ENCODE measurements around the gene RPL36AL. TPM values are rescaled to one million over a fixed set of nuclear protein-coding genes. Genes with fewer than 3 reads are reported as not detected.
"Not testable (repeated sequence)": the region's sequence is repeated elsewhere in the genome, so short reads cannot be mapped to it uniquely, and the experiment has no call there.

The RPL36AL gene
- 100 to 1,000 TPM; 416 to 441 TPM for total RNA-seq
- 100 to 1,000 TPM; 669 to 761 TPM for polyA plus RNA-seq

DNA sequence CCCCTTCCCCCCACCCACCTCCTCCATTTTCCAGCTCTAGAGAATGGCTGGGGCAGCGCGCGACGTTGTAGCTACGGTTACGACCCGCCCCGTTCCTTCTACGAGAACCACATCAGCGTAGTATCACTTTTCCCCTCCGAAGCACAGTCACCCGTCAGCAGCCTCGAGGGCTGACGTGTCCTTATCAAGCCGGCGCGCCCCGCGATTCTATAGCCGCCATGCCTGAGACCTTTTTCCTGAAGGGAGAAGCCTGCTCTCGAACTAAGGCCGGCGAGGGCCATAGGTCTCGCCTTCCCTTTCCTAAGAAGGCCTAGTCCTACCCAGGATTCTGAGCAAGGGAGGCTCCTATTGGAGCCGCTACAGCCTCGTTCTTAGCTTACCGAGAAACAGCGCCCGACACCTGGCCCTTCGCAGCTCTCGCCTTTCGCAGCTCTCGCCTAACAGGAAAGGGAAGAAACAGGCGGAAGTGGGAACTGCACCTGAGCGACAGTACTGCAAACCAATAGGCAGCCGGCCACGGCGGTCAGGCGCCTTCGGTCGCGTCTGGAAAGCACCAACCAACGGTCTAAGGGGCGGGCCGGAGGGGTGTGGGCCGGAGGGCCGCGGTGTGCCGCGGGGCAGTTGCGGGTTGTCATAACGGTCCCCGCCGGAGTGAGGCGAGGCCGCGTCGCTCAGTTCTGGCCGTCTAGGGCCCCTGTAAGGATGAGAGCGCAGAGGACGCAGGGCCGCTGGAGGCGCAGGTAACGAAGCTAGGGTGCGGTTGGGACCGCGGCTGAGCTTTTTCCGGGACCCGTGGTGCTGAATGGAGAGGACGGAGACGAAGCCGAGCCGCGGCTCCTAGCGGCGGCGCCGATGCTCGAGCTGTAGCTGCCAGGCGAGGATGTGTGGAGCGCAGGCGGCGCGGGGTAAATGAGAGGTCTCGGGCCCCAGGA lies at the start of gene RPL36AL, which contains the start of gene MGAT2:
RPL36AL (minus strand) TSS at position 445 of the 932 bp plus-strand sequence. CDS start 1,522 bp downstream, outside the sequence.
MGAT2 (plus strand) TSS at position 618 of the 932 bp plus-strand sequence. CDS start 470 bp downstream, outside the sequence.
- Mint-ChIP-seq H3K4me3 (peak within 1 kb of the TSS; percentile 95 to 99 (median 96)), H3K36me3 (peaks cover 14 to 62% of the 10 kb centered on the region in 2 donors), H3K9me3 (peaks cover 0 to 4% (median 0%) of the 10 kb centered on the region in 8 donors), H3K27ac (peak within 1 kb of the TSS; percentile 98 to 100 (median 99)), H3K27me3 (no peaks in the 10 kb centered on the region), H3K4me1 (peaks cover 34 to 69% (median 43%) of the 10 kb centered on the region in 4 donors)
- peak within 1 kb of the TSS; percentile 98 for H3K27ac ChIP-seq (ENCODE audit: low read depth, low read length)
- ChIA-PET POLR2A (ENCODE audit: partially characterized antibody) (interaction anchor here (0.6 to 6.2 kb wide), 37 partner anchors 10 to 743 kb away, joined by 3 to 413 read pairs (median 5); partner anchors contain the start of genes ARF6, DMAC2L, DNAAF2 and KLHDC1), CTCF (ENCODE audit: partially characterized antibody) (interaction anchor here (0.9 to 7.1 kb wide), 21 partner anchors 9 to 242 kb away, joined by 3 to 135 read pairs (median 6); partner anchors contain the start of genes DNAAF2, KLHDC2, LRR1 and NEMF)
- DNase-seq: peak; percentile 95 to 97 (median 96)
- no peaks in the 10 kb centered on the region for H3K27me3 ChIP-seq (ENCODE audit: insufficient read depth, low read length)
- peaks cover 65% of the 10 kb centered on the region for H3K4me1 ChIP-seq (ENCODE audit: insufficient read depth, low read length)
- H3K4me3 ChIP-seq (ENCODE audit: low read length in 2 of 2): peak within 1 kb of the TSS; percentile 99 to 100
- H3K36me3 ChIP-seq (ENCODE audit: insufficient read depth, low read length): peaks cover 13% of the 10 kb centered on the region
- intact Hi-C loops (cut with micrococcal nuclease): loop anchor here (1.0 to 2.0 kb wide), 7 partner anchors 14 to 610 kb away; partner anchors contain the start of genes LRR1, RPS29, SOS2 and VCPKMT
- H3K9me3 ChIP-seq (ENCODE audit: control insufficient read depth in 1 of 2, low read length in 2 of 2): no peaks in the 10 kb centered on the region

DNA sequence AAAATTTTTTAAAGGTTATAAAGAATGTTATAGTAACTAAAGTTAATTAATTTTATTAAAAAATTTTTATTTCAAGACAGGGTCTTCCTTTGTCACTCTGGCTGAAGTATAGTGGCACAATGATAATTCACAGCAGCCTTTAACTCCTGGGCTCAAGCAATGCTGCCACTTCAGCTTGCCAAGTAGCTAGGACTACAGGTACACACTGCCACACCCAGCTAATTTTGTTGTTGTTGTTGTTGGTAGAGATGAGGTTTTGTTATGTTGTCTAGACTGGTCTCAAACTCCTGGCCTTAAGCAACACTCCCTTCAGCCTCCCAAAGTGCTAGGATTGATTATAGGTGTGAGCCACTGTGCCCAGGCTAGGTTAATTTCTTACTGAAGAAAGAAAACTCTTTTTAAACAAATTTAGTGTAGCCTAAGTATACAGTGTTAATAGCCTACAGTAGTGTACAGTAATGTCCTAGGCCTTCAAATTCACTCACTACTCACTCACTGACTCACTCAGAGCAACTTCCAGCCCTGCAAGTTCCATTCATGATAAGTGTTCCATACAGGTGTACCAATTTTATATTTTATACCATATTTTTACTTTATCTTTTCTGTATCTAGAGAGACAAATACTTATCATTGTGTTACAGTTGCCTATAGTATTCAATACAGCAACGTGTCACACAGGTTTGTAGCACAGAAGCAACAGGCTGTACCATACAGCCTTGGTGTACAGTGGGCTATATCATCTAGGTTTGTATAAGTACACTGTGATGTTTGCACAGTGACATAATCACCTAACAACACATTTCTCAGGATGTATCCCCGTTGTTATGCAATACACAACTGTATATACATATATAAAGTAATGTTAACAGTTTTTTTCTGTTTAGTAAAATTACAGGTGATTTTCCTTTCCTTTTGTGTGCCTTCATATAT lies 39.4 kb upstream of the RPL36AL start:
- Mint-ChIP-seq H3K4me1 (no peaks in the 10 kb centered on the region), H3K9me3 (no peaks in the 10 kb centered on the region), H3K27ac (peak overlapping the region in 1 of 7 donors; percentile 70), H3K27me3 (no peaks in the 10 kb centered on the region), H3K36me3 (no peaks in the 10 kb centered on the region), H3K4me3 (no peak overlapping the region)
- Histone ChIP-seq H3K27ac (ENCODE audit: low read depth, low read length) (no peak overlapping the region), H3K4me1 (ENCODE audit: insufficient read depth, low read length) (no peaks in the 10 kb centered on the region), H3K36me3 (ENCODE audit: insufficient read depth, low read length) (no peaks in the 10 kb centered on the region), H3K9me3 (ENCODE audit: control insufficient read depth in 1 of 2, low read length in 2 of 2) (no peaks in the 10 kb centered on the region), H3K27me3 (ENCODE audit: insufficient read depth, low read length) (no peaks in the 10 kb centered on the region), H3K4me3 (ENCODE audit: low read length in 2 of 2) (no peak overlapping the region)
- intact Hi-C loops (cut with micrococcal nuclease): no loop called here
- ChIA-PET POLR2A (ENCODE audit: partially characterized antibody) (interaction anchor here (0.9 to 1.0 kb wide), 2 partner anchors 39 to 108 kb away, joined by 3 read pairs; partner anchors contain the start of genes MGAT2 and RPL36AL), CTCF (ENCODE audit: partially characterized antibody) (interaction anchor here (0.9 kb wide), 1 partner anchor 9 kb away, joined by 3 read pairs; no protein-coding TSS in a partner anchor)
- no peak for DNase-seq

GRCh38 chr14:49657500-49657899 lies 37.1 kb upstream of the RPL36AL start:
- H3K4me3 Mint-ChIP-seq; H3K27ac ChIP-seq (ENCODE audit: low read depth, low read length); H3K27me3 ChIP-seq (ENCODE audit: insufficient read depth, low read length); H3K4me1 Mint-ChIP-seq; H3K9me3 Mint-ChIP-seq; H3K9me3 ChIP-seq (ENCODE audit: control insufficient read depth in 1 of 2, low read length in 2 of 2); H3K4me3 ChIP-seq (ENCODE audit: low read length in 2 of 2); CTCF ChIA-PET (ENCODE audit: partially characterized antibody); intact Hi-C loops (cut with micrococcal nuclease); H3K36me3 Mint-ChIP-seq; H3K36me3 ChIP-seq (ENCODE audit: insufficient read depth, low read length); H3K27ac Mint-ChIP-seq; DNase-seq; H3K27me3 Mint-ChIP-seq; H3K4me1 ChIP-seq (ENCODE audit: insufficient read depth, low read length): not testable (repeated sequence)
- POLR2A ChIA-PET (ENCODE audit: partially characterized antibody): interaction anchor here (0.6 kb wide), 1 partner anchor 29 kb away, joined by 3 read pairs; no protein-coding TSS in a partner anchor

DNA sequence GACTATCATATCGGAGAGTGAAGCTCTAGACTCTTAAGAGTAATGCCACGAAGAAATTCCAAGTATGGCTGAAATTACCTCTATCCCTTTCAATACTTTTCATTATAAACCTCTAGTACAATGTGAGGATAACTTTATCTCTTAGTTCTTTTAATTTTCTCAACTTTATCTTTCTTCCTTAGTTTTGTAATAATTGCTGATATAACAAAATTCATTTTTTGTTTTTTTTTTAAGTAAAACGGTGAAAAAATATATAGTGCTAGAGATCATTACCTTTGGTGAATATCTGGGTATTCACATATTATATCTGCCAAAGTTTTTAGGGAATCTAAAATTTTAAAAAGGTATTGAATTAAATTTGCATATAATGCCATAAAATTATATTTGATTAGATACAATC lies 34.1 kb upstream of the RPL36AL start:
- no peaks in the 10 kb centered on the region for H3K36me3 Mint-ChIP-seq
- H3K4me3 ChIP-seq (ENCODE audit: low read length in 2 of 2): no peak overlapping the region
- H3K4me1 ChIP-seq (ENCODE audit: insufficient read depth, low read length): no peaks in the 10 kb centered on the region
- intact Hi-C loops (cut with micrococcal nuclease): no loop called here
- H3K27ac Mint-ChIP-seq: no peak overlapping the region
- H3K9me3 Mint-ChIP-seq: no peaks in the 10 kb centered on the region
- no peaks in the 10 kb centered on the region for H3K36me3 ChIP-seq (ENCODE audit: insufficient read depth, low read length)
- CTCF ChIA-PET (ENCODE audit: partially characterized antibody): interaction anchor here (1.2 kb wide), 1 partner anchor 20 kb away, joined by 3 read pairs; no protein-coding TSS in a partner anchor
- POLR2A ChIA-PET (ENCODE audit: partially characterized antibody): interaction anchor here (0.9 kb wide), 1 partner anchor 20 kb away, joined by 3 read pairs; no protein-coding TSS in a partner anchor
- no peak overlapping the region for H3K4me3 Mint-ChIP-seq
- peaks cover 0 to 4% (median 1%) of the 10 kb centered on the region in 4 donors for H3K4me1 Mint-ChIP-seq
- no peak overlapping the region for H3K27ac ChIP-seq (ENCODE audit: low read depth, low read length)
- H3K9me3 ChIP-seq (ENCODE audit: control insufficient read depth in 1 of 2, low read length in 2 of 2): no peaks in the 10 kb centered on the region
- H3K27me3 Mint-ChIP-seq: no peaks in the 10 kb centered on the region
- H3K27me3 ChIP-seq (ENCODE audit: insufficient read depth, low read length): no peaks in the 10 kb centered on the region
- no peak for DNase-seq

- no peaks in the 10 kb centered on the region for H3K9me3 ChIP-seq (ENCODE audit: control insufficient read depth in 1 of 2, low read length in 2 of 2)
- no peak overlapping the region for H3K4me3 Mint-ChIP-seq
- no peak overlapping the region for H3K4me3 ChIP-seq (ENCODE audit: low read length in 2 of 2)
- H3K4me1 Mint-ChIP-seq: peaks cover 0 to 4% (median 1%) of the 10 kb centered on the region in 4 donors
- H3K4me1 ChIP-seq (ENCODE audit: insufficient read depth, low read length): no peaks in the 10 kb centered on the region
- ChIA-PET CTCF (ENCODE audit: partially characterized antibody) (interaction anchor here (1.2 kb wide), 1 partner anchor 19 kb away, joined by 3 read pairs; no protein-coding TSS in a partner anchor), POLR2A (ENCODE audit: partially characterized antibody) (interaction anchor here (0.9 kb wide), 1 partner anchor 19 kb away, joined by 3 read pairs; no protein-coding TSS in a partner anchor)
- no peaks in the 10 kb centered on the region for H3K27me3 Mint-ChIP-seq
- H3K27ac Mint-ChIP-seq: peak overlapping the region in 1 of 7 donors; percentile 13
- no peak overlapping the region for H3K27ac ChIP-seq (ENCODE audit: low read depth, low read length)
- intact Hi-C loops (cut with micrococcal nuclease): no loop called here
- no peaks in the 10 kb centered on the region for H3K9me3 Mint-ChIP-seq
- no peak for DNase-seq
- H3K27me3 ChIP-seq (ENCODE audit: insufficient read depth, low read length): no peaks in the 10 kb centered on the region
- H3K36me3 ChIP-seq (ENCODE audit: insufficient read depth, low read length): no peaks in the 10 kb centered on the region
- H3K36me3 Mint-ChIP-seq: no peaks in the 10 kb centered on the region
Measured at GRCh38 chr14:49653508-49653907, 33.1 kb upstream of the RPL36AL start.

DNA sequence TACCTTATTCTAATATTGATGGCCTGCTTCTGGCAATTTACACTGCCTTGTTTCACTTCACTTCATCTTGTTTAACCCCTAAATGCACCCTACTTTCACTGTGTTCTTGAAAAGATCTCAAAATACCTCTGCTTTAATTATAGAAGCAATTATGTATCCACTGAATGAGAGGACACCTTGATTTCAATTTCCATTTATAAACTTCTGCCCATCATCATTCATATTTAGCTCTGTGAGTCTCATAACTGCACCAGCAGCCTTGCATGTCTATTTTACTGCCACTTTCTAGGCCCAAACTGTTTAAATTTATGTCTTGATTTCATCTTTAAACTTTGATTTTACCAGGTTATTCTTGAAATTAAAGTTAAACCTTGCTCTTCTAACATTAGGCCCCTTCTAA lies 21.7 kb upstream of the RPL36AL start:
- no peak for DNase-seq
- H3K9me3 Mint-ChIP-seq: no peaks in the 10 kb centered on the region
- Histone ChIP-seq H3K4me3 (ENCODE audit: low read length in 2 of 2) (no peak overlapping the region), H3K27me3 (ENCODE audit: insufficient read depth, low read length) (no peaks in the 10 kb centered on the region), H3K9me3 (ENCODE audit: control insufficient read depth in 1 of 2, low read length in 2 of 2) (no peaks in the 10 kb centered on the region), H3K36me3 (ENCODE audit: insufficient read depth, low read length) (no peaks in the 10 kb centered on the region), H3K4me1 (ENCODE audit: insufficient read depth, low read length) (peaks cover 34% of the 10 kb centered on the region), H3K27ac (ENCODE audit: low read depth, low read length) (no peak overlapping the region)
- H3K27me3 Mint-ChIP-seq: no peaks in the 10 kb centered on the region
- ChIA-PET POLR2A (ENCODE audit: partially characterized antibody) (interaction anchor here (0.8 to 1.0 kb wide), 2 partner anchors 8 to 46 kb away, joined by 3 to 4 read pairs; no protein-coding TSS in a partner anchor), CTCF (ENCODE audit: partially characterized antibody) (interaction anchor here (0.9 kb wide), 2 partner anchors 125 to 189 kb away, joined by 3 read pairs; partner anchors contain the start of gene KLHDC2)
- peaks cover 20 to 27% of the 10 kb centered on the region in 2 donors for H3K36me3 Mint-ChIP-seq
- peaks cover 39 to 63% (median 54%) of the 10 kb centered on the region in 4 donors for H3K4me1 Mint-ChIP-seq
- intact Hi-C loops (cut with micrococcal nuclease): no loop called here
- peak overlapping the region in 4 of 8 donors; percentile 0 to 18 (median 6) for H3K4me3 Mint-ChIP-seq
- H3K27ac Mint-ChIP-seq: peak overlapping the region; percentile 20 to 76 (median 58)

Measured in CD4-positive, alpha-beta memory T cell (primary cell).